NT2/D1 (cell line): Measurements from ENCODE around the gene ARHGEF16.

Experiments used
- DNase-seq: peaks from one replicate; pipeline ENCODE4 v3.0.0-alpha.2; 2011; ENCODE audit warnings: low read depth, low spot score
- H3K27me3 ChIP-seq: 2 replicates; pipeline ENCODE4 v1.6.0; 2011; ENCODE audit warnings: mild to moderate bottlenecking; ENCODE audit not compliant: insufficient read length, insufficient read depth
- H3K36me3 ChIP-seq: 2 replicates; pipeline ENCODE4 v1.6.1; 2011; ENCODE audit warnings: mild to moderate bottlenecking, low read length, mixed read lengths; ENCODE audit not compliant: insufficient read depth, insufficient read length
- H3K4me1 ChIP-seq: 2 replicates; pipeline ENCODE4 v1.5.1; 2011; ENCODE audit not compliant: insufficient read depth, insufficient read length
- H3K4me3 ChIP-seq: 2 replicates; pipeline ENCODE4 v1.5.1; 2011; ENCODE audit warnings: low read depth; ENCODE audit not compliant: insufficient read length
- H3K9ac ChIP-seq: 2 replicates; pipeline ENCODE4 v1.6.0; 2011; ENCODE audit warnings: low read depth; ENCODE audit not compliant: insufficient read length
- H3K9me3 ChIP-seq: 2 replicates; pipeline ENCODE4 v1.5.1; 2011; ENCODE audit warnings: mild to moderate bottlenecking, low read length; ENCODE audit not compliant: insufficient read depth
- SUZ12 ChIP-seq: IDR thresholded peaks from 2 replicates; pipeline ENCODE4 v1.6.1; 2011; ENCODE audit not compliant: insufficient read length, insufficient read depth; ENCODE audit errors: extremely low read depth
- YY1 ChIP-seq: IDR thresholded peaks from 2 replicates; pipeline ENCODE4 v1.6.1; 2011; ENCODE audit not compliant: insufficient read length, insufficient read depth
- ZNF274 ChIP-seq: IDR thresholded peaks from 2 replicates; pipeline ENCODE4 v1.6.1; 2011; ENCODE audit warnings: mild to moderate bottlenecking, low read depth, low read length

The ARHGEF16 gene

GRCh38 chr1:3453891-3454810 is at the start of gene ARHGEF16:
Gene ARHGEF16, plus strand, starts transcription at chr1:3454665. Its CDS starts 8,420 bp downstream, at chr1:3463085.
- H3K4me3 ChIP-seq: peak within 1 kb of the TSS; percentile 57
- H3K9ac ChIP-seq: peak within 1 kb of the TSS; percentile 83
- H3K36me3 ChIP-seq: no peaks in the 10 kb centered on the region
- peaks cover 22% of the 10 kb centered on the region for H3K4me1 ChIP-seq
- no peaks in the 10 kb centered on the region for H3K9me3 ChIP-seq
- DNase-seq: peak; percentile 39
- H3K27me3 ChIP-seq: peaks cover 6% of the 10 kb centered on the region
- TF ChIP-seq SUZ12 (no peak), ZNF274 (no peak), YY1 (no peak)

GRCh38 chr1:3404801-3405200 is 49.7 kb upstream of the ARHGEF16 start:
- TF ChIP-seq YY1 (no peak), SUZ12 (no peak), ZNF274 (no peak)
- Histone ChIP-seq H3K9ac (no peak overlapping the region), H3K9me3 (no peaks in the 10 kb centered on the region), H3K27me3 (no peaks in the 10 kb centered on the region), H3K36me3 (no peaks in the 10 kb centered on the region), H3K4me1 (peaks cover 3% of the 10 kb centered on the region), H3K4me3 (no peak overlapping the region)
- no peak for DNase-seq

- no peak overlapping the region for H3K4me3 ChIP-seq
- no peaks in the 10 kb centered on the region for H3K36me3 ChIP-seq
- H3K9me3 ChIP-seq: no peaks in the 10 kb centered on the region
- peaks cover 3% of the 10 kb centered on the region for H3K4me1 ChIP-seq
- H3K27me3 ChIP-seq: no peaks in the 10 kb centered on the region
- TF ChIP-seq ZNF274 (no peak), YY1 (no peak), SUZ12 (no peak)
- DNase-seq: no peak
- no peak overlapping the region for H3K9ac ChIP-seq
Observed at GRCh38 chr1:3405491-3405890, 49.0 kb upstream of the ARHGEF16 start.

DNA sequence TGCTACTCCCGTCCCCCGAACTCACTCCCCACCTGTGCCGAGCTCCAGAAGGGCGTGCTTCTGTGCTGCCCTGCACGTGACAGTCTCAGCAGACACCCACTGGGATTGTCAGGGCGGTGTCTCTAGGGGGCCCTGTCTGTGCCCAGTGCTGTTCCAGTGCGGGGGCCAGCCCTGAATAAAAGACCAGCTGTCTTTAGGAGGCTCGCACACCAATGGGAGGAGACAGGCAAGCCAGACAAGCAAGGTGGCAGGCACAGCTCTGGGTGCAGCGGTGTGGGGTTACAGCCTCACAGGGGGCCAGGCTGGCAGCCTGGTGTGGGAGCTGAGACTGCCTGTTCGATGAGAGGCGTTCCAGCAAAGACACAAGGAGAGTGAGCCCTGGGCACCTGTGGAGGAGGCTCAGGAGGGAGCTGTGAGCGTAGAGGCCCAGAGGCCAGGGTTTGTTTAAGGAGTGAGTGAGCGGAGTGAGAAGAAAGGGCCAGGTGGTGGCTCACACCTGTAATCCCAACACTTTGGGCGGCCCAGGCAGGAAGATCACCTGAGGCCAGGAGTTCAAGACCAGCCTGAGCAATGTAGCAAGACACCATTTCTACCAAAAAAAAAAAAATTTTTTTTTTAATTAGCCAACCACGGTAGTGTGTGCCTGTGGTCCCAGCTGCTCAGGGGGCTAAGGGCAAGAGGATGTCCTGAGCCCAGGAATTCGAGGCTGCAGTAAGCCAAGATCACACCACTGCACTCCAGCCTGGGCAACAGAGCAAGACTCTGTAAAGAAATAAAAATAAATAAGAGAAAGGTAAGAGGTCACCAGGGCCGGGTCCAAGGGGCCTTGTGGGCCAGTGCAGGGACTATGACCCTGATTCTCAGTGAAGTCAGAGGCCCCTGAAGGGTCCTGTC is 48.2 kb upstream of the ARHGEF16 start:
- Histone ChIP-seq H3K4me3 (no peak overlapping the region), H3K9me3 (no peaks in the 10 kb centered on the region), H3K27me3 (no peaks in the 10 kb centered on the region), H3K36me3 (no peaks in the 10 kb centered on the region), H3K4me1 (peaks cover 3% of the 10 kb centered on the region), H3K9ac (no peak overlapping the region)
- TF ChIP-seq YY1 (no peak), ZNF274 (no peak), SUZ12 (no peak)
- no peak for DNase-seq

DNA sequence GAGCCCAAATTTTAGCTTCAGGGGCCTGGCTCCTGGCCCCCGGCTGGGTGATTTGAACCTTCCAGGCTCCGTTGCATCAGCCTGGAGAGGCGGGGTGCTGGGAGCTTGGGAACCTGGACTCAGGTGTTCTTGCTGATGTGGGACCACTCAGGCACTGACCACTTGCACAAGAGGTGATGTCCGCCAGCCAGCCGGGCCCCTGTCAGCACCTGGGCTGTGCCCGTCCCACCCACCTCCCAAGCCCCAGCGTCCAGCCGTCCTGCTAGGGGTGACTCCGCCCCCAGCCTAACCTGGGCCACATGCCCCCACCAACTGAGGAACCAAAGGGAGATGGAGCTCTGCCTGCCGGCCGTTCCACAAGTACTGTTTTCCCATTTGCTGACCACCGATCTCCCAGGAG is 47.4 kb upstream of the ARHGEF16 start:
- TF ChIP-seq ZNF274 (no peak), YY1 (no peak), SUZ12 (no peak)
- no peak for DNase-seq
- Histone ChIP-seq H3K4me3 (no peak overlapping the region), H3K27me3 (no peaks in the 10 kb centered on the region), H3K9me3 (no peaks in the 10 kb centered on the region), H3K4me1 (peaks cover 3% of the 10 kb centered on the region), H3K9ac (no peak overlapping the region), H3K36me3 (no peaks in the 10 kb centered on the region)

GRCh38 chr1:3408751-3409266 is 45.7 kb upstream of the ARHGEF16 start:
- H3K27me3 ChIP-seq: no peaks in the 10 kb centered on the region
- TF ChIP-seq YY1: no peak
- TF ChIP-seq ZNF274: no peak
- TF ChIP-seq SUZ12: no peak
- H3K9me3 ChIP-seq: no peaks in the 10 kb centered on the region
- no peak overlapping the region for H3K4me3 ChIP-seq
- no peak overlapping the region for H3K9ac ChIP-seq
- DNase-seq: no peak
- H3K36me3 ChIP-seq: no peaks in the 10 kb centered on the region
- peaks cover 3% of the 10 kb centered on the region for H3K4me1 ChIP-seq
